Measurements from ENCODE around the gene SLCO2A1.

Gene SLCO2A1

GRCh38 chr3:134060561-134061385 lies 31.0 kb upstream of the SLCO2A1 start:
- DNase-seq (ENCODE audit: low read depth) = peak; percentile 18
- no peak for TF ChIP-seq CTCF (IDR thresholded peaks at IDR 0.05; ENCODE audit: low read length, missing control alignments)
- no peak overlapping the region for H3K4me3 ChIP-seq (replicated peaks; ENCODE audit: low read depth, low read length)

GRCh38 chr3:134059671-134060560 lies 30.2 kb upstream of the SLCO2A1 start:
- DNase-seq (ENCODE audit: low read depth) = peak; percentile 37
- H3K4me3 ChIP-seq (replicated peaks; ENCODE audit: low read depth, low read length) = no peak overlapping the region
- TF ChIP-seq CTCF (IDR thresholded peaks at IDR 0.05; ENCODE audit: low read length, missing control alignments) = no peak

- no peak for TF ChIP-seq CTCF (IDR thresholded peaks at IDR 0.05; ENCODE audit: low read length, missing control alignments)
- DNase-seq (ENCODE audit: low read depth) = no peak
- no peak overlapping the region for H3K4me3 ChIP-seq (replicated peaks; ENCODE audit: low read depth, low read length)
Observed at GRCh38 chr3:134059035-134059601, 29.4 kb upstream of the SLCO2A1 start.

GRCh38 chr3:134057654-134058110 lies 28.0 kb upstream of the SLCO2A1 start:
- TF ChIP-seq CTCF (IDR thresholded peaks at IDR 0.05; ENCODE audit: low read length, missing control alignments) = no peak
- H3K4me3 ChIP-seq (replicated peaks; ENCODE audit: low read depth, low read length) = no peak overlapping the region
- DNase-seq (ENCODE audit: low read depth) = no peak

- peak; percentile 47 for DNase-seq (ENCODE audit: low read depth)
- H3K4me3 ChIP-seq (replicated peaks; ENCODE audit: low read depth, low read length) = no peak overlapping the region
- no peak for TF ChIP-seq CTCF (IDR thresholded peaks at IDR 0.05; ENCODE audit: low read length, missing control alignments)
Observed at GRCh38 chr3:134057006-134057653, 27.4 kb upstream of the SLCO2A1 start.

GRCh38 chr3:134056464-134056891 lies 26.8 kb upstream of the SLCO2A1 start:
- TF ChIP-seq CTCF (IDR thresholded peaks at IDR 0.05; ENCODE audit: low read length, missing control alignments) = no peak
- no peak overlapping the region for H3K4me3 ChIP-seq (replicated peaks; ENCODE audit: low read depth, low read length)
- DNase-seq (ENCODE audit: low read depth) = peak; percentile 65

All from fibroblast of pulmonary artery (primary cell).